A549 (cell line): ENCODE measurements around the gene ZNF362. TPM values are rescaled to one million over a fixed set of nuclear protein-coding genes. Genes with fewer than 3 reads are reported as not detected.

Source experiments
- ATAC-seq, 2 experiments: fragments of 200-7000 bp in 1 of 2; fragments of >200 bp in 1 of 2; cut with Nextera tagmentation in 1 of 2; cut with Tn5 transposase in 1 of 2; 3 replicates each; pipeline versions ENCODE4 v1.8.0 to v1.9.1; 2018 to 2020; ENCODE audit warnings: mild to moderate bottlenecking in 1 of 2, moderate library complexity in 1 of 2
- CTCF ChIA-PET: fragments of 300-600 bp; sonication (Branson Sonifier 250); formaldehyde crosslinking; extraction: SDS; loops from one replicate; lab custom pipeline; 2021; ENCODE audit warnings: antibody characterized with exemption, inconsistent platforms; lab: Yijun Ruan, JAX
- POLR2A ChIA-PET: fragments of 350-600 bp; formaldehyde crosslinking; extraction: SDS; loops from one replicate; lab custom pipeline; 2021; ENCODE audit warnings: antibody characterized with exemption, inconsistent platforms; lab: Yijun Ruan, JAX
- DNase-seq, 2 experiments: peaks; one replicate each; pipeline versions ENCODE4 v3.0.0 to v3.0.0-alpha.2; 2011 to 2016; ENCODE audit warnings: low read depth in 1 of 2, low spot score in 1 of 2
- FAIRE-seq: peaks from 2 replicates; lab custom pipeline; 2011; peaks lifted over from hg19 to GRCh38; lab: Jason Lieb, UNC
- H3K27ac ChIP-seq, 2 experiments: fragments of >200 bp; sonication (Bioruptor Twin); formaldehyde crosslinking; 3 replicates each; pipeline ENCODE4 v1.5.1; 2016 to 2017
- H3K4me1 ChIP-seq: fragments of >200 bp; sonication (Bioruptor Twin); formaldehyde crosslinking; 3 replicates; pipeline ENCODE4 v1.6.1; 2016
- H3K4me2 ChIP-seq: fragments of >200 bp; sonication (Bioruptor Twin); formaldehyde crosslinking; 3 replicates; pipeline ENCODE4 v1.6.1; 2016
- H3K4me3 ChIP-seq: fragments of >200 bp; sonication (Bioruptor Twin); formaldehyde crosslinking; 3 replicates; pipeline ENCODE4 v1.5.1; 2016
- H3K9me3 ChIP-seq: fragments of >200 bp; sonication (Bioruptor Twin); formaldehyde crosslinking; 3 replicates; pipeline ENCODE4 v1.6.1; 2016
- CHD2 ChIP-seq: fragments of 150-350 bp; IDR thresholded peaks from 2 replicates; pipeline ENCODE4 v1.6.1; 2014; ENCODE audit warnings: low read length; ENCODE audit not compliant: partially characterized antibody
- CHD4 ChIP-seq: fragments of 200-600 bp; sonication (generic); IDR thresholded peaks from 2 replicates; pipeline ENCODE4 v1.6.1; 2016; ENCODE audit warnings: antibody characterized with exemption, mild to moderate bottlenecking, borderline replicate concordance
- CTCF ChIP-seq: fragments of >200 bp; sonication (Bioruptor Twin); formaldehyde crosslinking; IDR thresholded peaks from 3 replicates; pipeline ENCODE4 v1.5.1; 2016
- EP300 ChIP-seq, 2 experiments: fragments of >200 bp; sonication (Bioruptor Twin); formaldehyde crosslinking; IDR thresholded peaks; 2 replicates in 1 of 2; 3 replicates in 1 of 2; pipeline ENCODE4 v1.6.1; 2016 to 2017
- ESRRA ChIP-seq: fragments of 150-350 bp; IDR thresholded peaks from 2 replicates; pipeline ENCODE4 v1.6.1; 2014; ENCODE audit warnings: mild to moderate bottlenecking, low read length, borderline replicate concordance
- FOSB ChIP-seq: fragments of 250-450 bp; sonication (Bioruptor Pico); IDR thresholded peaks from 2 replicates; pipeline ENCODE4 v1.5.0; 2020; ENCODE audit warnings: mild to moderate bottlenecking, moderate library complexity
- FOSL2 ChIP-seq, 2 experiments: fragments of 450-650 bp in 1 of 2; fragments of >200 bp in 1 of 2; sonication (Bioruptor Twin) in 1 of 2; formaldehyde crosslinking; IDR thresholded peaks; 2 replicates each; pipeline versions ENCODE4 v1.5.0 to v1.6.1; 2016 to 2020; ENCODE audit warnings: mild to moderate bottlenecking in 1 of 2, moderate library complexity in 1 of 2
- GATA3 ChIP-seq: IDR thresholded peaks from 2 replicates; pipeline ENCODE4 v1.6.1; 2012; ENCODE audit warnings: borderline replicate concordance
- HDAC2 ChIP-seq: fragments of 200-600 bp; sonication (generic); IDR thresholded peaks from 2 replicates; pipeline ENCODE4 v1.6.1; 2016
- HES2 ChIP-seq: fragments of >200 bp; sonication (Bioruptor Twin); formaldehyde crosslinking; IDR thresholded peaks from 2 replicates; pipeline ENCODE4 v1.6.1; 2016
- HOXA7 ChIP-seq: fragments of 250-450 bp; sonication (Bioruptor Pico); IDR thresholded peaks from 2 replicates; pipeline ENCODE4 v1.5.0; 2020; ENCODE audit warnings: mild to moderate bottlenecking, moderate library complexity
- HOXB13 ChIP-seq: fragments of 250-450 bp; sonication (Bioruptor Pico); IDR thresholded peaks from 2 replicates; pipeline ENCODE4 v1.5.0; 2020; ENCODE audit warnings: low read depth, mild to moderate bottlenecking, moderate library complexity
- JUN ChIP-seq, 2 experiments: fragments of >200 bp; sonication (Bioruptor Twin); formaldehyde crosslinking; IDR thresholded peaks; 2 replicates in 1 of 2; 3 replicates in 1 of 2; pipeline ENCODE4 v1.6.1; 2016 to 2017
- JUNB ChIP-seq: fragments of >200 bp; sonication (Bioruptor Twin); formaldehyde crosslinking; IDR thresholded peaks from 2 replicates; pipeline ENCODE4 v1.6.1; 2016
- KDM1A ChIP-seq: fragments of 200-600 bp; sonication (generic); IDR thresholded peaks from 2 replicates; pipeline ENCODE4 v1.6.1; 2016; ENCODE audit warnings: low read depth, mild to moderate bottlenecking
- MAX ChIP-seq: IDR thresholded peaks from 2 replicates; pipeline ENCODE4 v1.6.1; 2012
- MAZ ChIP-seq: fragments of 150-350 bp; IDR thresholded peaks from 2 replicates; pipeline ENCODE4 v1.6.1; 2014; ENCODE audit warnings: antibody characterized with exemption, low read depth, low read length, borderline replicate concordance
- MYC ChIP-seq: IDR thresholded peaks from 2 replicates; pipeline ENCODE4 v1.6.1; 2012; ENCODE audit warnings: mild to moderate bottlenecking, inconsistent platforms, low read length, improper control_type of control experiment, borderline replicate concordance
- NFE2L2 ChIP-seq: fragments of 150-350 bp; conservative IDR thresholded peaks from 2 replicates; pipeline ENCODE4 v1.6.1; 2014; ENCODE audit warnings: low read length
- RAD21 ChIP-seq, 2 experiments: fragments of >200 bp in 1 of 2; sonication (Bioruptor Twin) in 1 of 2; formaldehyde crosslinking in 1 of 2; IDR thresholded peaks in 1 of 2; conservative IDR thresholded peaks in 1 of 2; 2 replicates in 1 of 2; 3 replicates in 1 of 2; pipeline ENCODE4 v1.6.1; 2012 to 2018; ENCODE audit warnings: inconsistent platforms in 1 of 2
- RARB ChIP-seq: fragments of 250-450 bp; sonication (Bioruptor Pico); IDR thresholded peaks from 2 replicates; pipeline ENCODE4 v1.8.0; 2021; ENCODE audit warnings: mild to moderate bottlenecking, moderate library complexity
- SMC3 ChIP-seq: fragments of >200 bp; sonication (Bioruptor Twin); formaldehyde crosslinking; IDR thresholded peaks from 3 replicates; pipeline ENCODE4 v1.6.1; 2018; ENCODE audit warnings: inconsistent platforms
- SREBF2 ChIP-seq: fragments of 450-650 bp; IDR thresholded peaks from 2 replicates; pipeline ENCODE4 v1.6.1; 2014; ENCODE audit warnings: mild to moderate bottlenecking, moderate library complexity
- TP53 ChIP-seq: fragments of 250-450 bp; sonication (Bioruptor Pico); IDR thresholded peaks from 2 replicates; pipeline ENCODE4 v1.5.0; 2021; ENCODE audit warnings: mild to moderate bottlenecking, moderate library complexity
- ZFP36 ChIP-seq: fragments of 450-650 bp; IDR thresholded peaks from 2 replicates; pipeline ENCODE4 v1.6.1; 2014; ENCODE audit warnings: borderline replicate concordance; ENCODE audit not compliant: partially characterized antibody
- WGBS: methylation state at CpG from one replicate; pipeline ENCODE4 v1.1.6; 2017; ENCODE audit errors: missing lambda C conversion rate; 5-methylcytosine and 5-hydroxymethylcytosine counted together
- polyA plus RNA-seq, 4 experiments: library from polyadenylated mRNA; depleted of rRNA in 3 of 4; stranded (reverse); fragments of >200 nt; fragmentation: RNase III in 1 of 4; extraction: RNeasy Plus Mini Kit Qiagen cat#74134 plus additional on column Dnase treatment in 1 of 4; gene quantifications; 2 replicates in 3 of 4; 3 replicates in 1 of 4; pipeline ENCODE4 v1.2.3, GENCODE V29; 2011 to 2017
- TF ChIP-seq, protein P1 (sequence below): IDR thresholded peaks from 2 replicates; pipeline ENCODE4 v1.6.1; 2012
- TF ChIP-seq, protein P2 (sequence below): fragments of 250-450 bp; sonication (Bioruptor Pico); IDR thresholded peaks from 2 replicates; pipeline ENCODE4 v1.5.0; 2021; ENCODE audit warnings: mild to moderate bottlenecking, moderate library complexity, borderline replicate concordance
- TF ChIP-seq, protein P3 (sequence below): fragments of 200-600 bp; sonication (generic); IDR thresholded peaks from 2 replicates; pipeline ENCODE4 v1.6.1; 2016; ENCODE audit warnings: antibody characterized with exemption, mild to moderate bottlenecking, moderate library complexity

The ZNF362 gene
- polyA plus RNA-seq, 2 of the 4 experiments (the other 2 are of a cell fraction), result 4.8 to 7.9 TPM

GRCh38 chr1:33269621-33270020 lies 13.3 kb downstream of the ZNF362 start:
- WGBS, result 67% methylated on average over 4 of the region's 5 CpGs
- FAIRE-seq (no peak), DNase-seq (no peak), ATAC-seq (no peak)
- POLR2A ChIA-PET, result no interaction called here
- H3K4me2 ChIP-seq, result no peak overlapping the region
- CTCF ChIA-PET, result interaction anchor here (1.0 to 2.3 kb wide), 2 partner anchors 13 to 26 kb away, joined by 3 to 8 read pairs; no protein-coding TSS in a partner anchor
- H3K27ac ChIP-seq, result no peak overlapping the region
- H3K9me3 ChIP-seq, result no peaks in the 10 kb centered on the region
- TF ChIP-seq, protein P1, sequence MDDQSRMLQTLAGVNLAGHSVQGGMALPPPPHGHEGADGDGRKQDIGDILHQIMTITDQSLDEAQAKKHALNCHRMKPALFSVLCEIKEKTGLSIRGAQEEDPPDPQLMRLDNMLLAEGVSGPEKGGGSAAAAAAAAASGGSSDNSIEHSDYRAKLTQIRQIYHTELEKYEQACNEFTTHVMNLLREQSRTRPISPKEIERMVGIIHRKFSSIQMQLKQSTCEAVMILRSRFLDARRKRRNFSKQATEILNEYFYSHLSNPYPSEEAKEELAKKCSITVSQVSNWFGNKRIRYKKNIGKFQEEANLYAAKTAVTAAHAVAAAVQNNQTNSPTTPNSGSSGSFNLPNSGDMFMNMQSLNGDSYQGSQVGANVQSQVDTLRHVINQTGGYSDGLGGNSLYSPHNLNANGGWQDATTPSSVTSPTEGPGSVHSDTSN, result no peak
- TF ChIP-seq ZFP36 (no peak), TP53 (CRISPR knock-in tag) (no peak), HES2 (no peak), RARB (no peak), ESRRA (no peak), CHD2 (no peak), CTCF (no peak), HOXB13 (no peak), KDM1A (no peak), HDAC2 (no peak), SREBF2 (no peak), FOSL2 (IDR thresholded peaks at IDR 0.05) (no peak), FOSL2 (CRISPR knock-in tag; IDR thresholded peaks at IDR 0.05) (no peak), EP300 (IDR thresholded peaks at IDR 0.05) (no peak), GATA3 (no peak), SMC3 (no peak), MAZ (no peak)
- TF ChIP-seq, protein P2, sequence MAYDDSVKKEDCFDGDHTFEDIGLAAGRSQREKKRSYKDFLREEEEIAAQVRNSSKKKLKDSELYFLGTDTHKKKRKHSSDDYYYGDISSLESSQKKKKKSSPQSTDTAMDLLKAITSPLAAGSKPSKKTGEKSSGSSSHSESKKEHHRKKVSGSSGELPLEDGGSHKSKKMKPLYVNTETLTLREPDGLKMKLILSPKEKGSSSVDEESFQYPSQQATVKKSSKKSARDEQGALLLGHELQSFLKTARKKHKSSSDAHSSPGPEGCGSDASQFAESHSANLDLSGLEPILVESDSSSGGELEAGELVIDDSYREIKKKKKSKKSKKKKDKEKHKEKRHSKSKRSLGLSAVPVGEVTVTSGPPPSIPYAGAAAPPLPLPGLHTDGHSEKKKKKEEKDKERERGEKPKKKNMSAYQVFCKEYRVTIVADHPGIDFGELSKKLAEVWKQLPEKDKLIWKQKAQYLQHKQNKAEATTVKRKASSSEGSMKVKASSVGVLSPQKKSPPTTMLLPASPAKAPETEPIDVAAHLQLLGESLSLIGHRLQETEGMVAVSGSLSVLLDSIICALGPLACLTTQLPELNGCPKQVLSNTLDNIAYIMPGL (CRISPR knock-in tag), result no peak
- TF ChIP-seq, all 56 proteins: peak for 0
- no peak overlapping the region for H3K4me3 ChIP-seq
- H3K4me1 ChIP-seq, result no peaks in the 10 kb centered on the region

- no peak for DNase-seq
- H3K27ac ChIP-seq, result no peak overlapping the region
- ChIA-PET CTCF (interaction anchor here (2.3 kb wide), 1 partner anchor 25 kb away, joined by 8 read pairs; no protein-coding TSS in a partner anchor), POLR2A (no interaction called here)
- no peak overlapping the region for H3K4me3 ChIP-seq
- H3K9me3 ChIP-seq, result no peaks in the 10 kb centered on the region
- ATAC-seq, result no peak
- no peaks in the 10 kb centered on the region for H3K4me1 ChIP-seq
- 91% methylated on average over 3 of the region's 5 CpGs for WGBS
- no peak overlapping the region for H3K4me2 ChIP-seq
- FAIRE-seq, result no peak
- TF ChIP-seq HDAC2, result no peak
- TF ChIP-seq MYC, result no peak
- TF ChIP-seq, protein P3, sequence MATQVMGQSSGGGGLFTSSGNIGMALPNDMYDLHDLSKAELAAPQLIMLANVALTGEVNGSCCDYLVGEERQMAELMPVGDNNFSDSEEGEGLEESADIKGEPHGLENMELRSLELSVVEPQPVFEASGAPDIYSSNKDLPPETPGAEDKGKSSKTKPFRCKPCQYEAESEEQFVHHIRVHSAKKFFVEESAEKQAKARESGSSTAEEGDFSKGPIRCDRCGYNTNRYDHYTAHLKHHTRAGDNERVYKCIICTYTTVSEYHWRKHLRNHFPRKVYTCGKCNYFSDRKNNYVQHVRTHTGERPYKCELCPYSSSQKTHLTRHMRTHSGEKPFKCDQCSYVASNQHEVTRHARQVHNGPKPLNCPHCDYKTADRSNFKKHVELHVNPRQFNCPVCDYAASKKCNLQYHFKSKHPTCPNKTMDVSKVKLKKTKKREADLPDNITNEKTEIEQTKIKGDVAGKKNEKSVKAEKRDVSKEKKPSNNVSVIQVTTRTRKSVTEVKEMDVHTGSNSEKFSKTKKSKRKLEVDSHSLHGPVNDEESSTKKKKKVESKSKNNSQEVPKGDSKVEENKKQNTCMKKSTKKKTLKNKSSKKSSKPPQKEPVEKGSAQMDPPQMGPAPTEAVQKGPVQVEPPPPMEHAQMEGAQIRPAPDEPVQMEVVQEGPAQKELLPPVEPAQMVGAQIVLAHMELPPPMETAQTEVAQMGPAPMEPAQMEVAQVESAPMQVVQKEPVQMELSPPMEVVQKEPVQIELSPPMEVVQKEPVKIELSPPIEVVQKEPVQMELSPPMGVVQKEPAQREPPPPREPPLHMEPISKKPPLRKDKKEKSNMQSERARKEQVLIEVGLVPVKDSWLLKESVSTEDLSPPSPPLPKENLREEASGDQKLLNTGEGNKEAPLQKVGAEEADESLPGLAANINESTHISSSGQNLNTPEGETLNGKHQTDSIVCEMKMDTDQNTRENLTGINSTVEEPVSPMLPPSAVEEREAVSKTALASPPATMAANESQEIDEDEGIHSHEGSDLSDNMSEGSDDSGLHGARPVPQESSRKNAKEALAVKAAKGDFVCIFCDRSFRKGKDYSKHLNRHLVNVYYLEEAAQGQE, result no peak
- no peak for TF ChIP-seq CHD4
- no peak for TF ChIP-seq HOXA7 (CRISPR knock-in tag)
- no peak for TF ChIP-seq HES2
- no peak for TF ChIP-seq FOSB
- TF ChIP-seq MAX, result no peak
- TF ChIP-seq NFE2L2, result no peak
- TF ChIP-seq JUNB, result no peak
- no peak for TF ChIP-seq SMC3
- TF ChIP-seq, protein P1, result no peak
- no peak for TF ChIP-seq JUN (IDR thresholded peaks at IDR 0.05)
- no peak for TF ChIP-seq RAD21 (conservative IDR thresholded peaks at IDR 0.05 in 1 of 2, IDR thresholded peaks at IDR 0.05 in 1 of 2)
Measured at GRCh38 chr1:33270379-33270778, 14.1 kb downstream of the ZNF362 start.
